HT-29 (cell line): ENCODE data around the gene ADCY6. TPM values are rescaled to one million over a fixed set of nuclear protein-coding genes. Genes with fewer than 3 reads are reported as not detected.

ENCODE experiments used
- DNase-seq: peaks from one replicate; pipeline ENCODE4 v3.0.0-alpha.2; 2015; ENCODE audit warnings: low spot score
- total RNA-seq: library from RNA; depleted of rRNA; stranded (reverse); fragments of >200 nt; shearing (Covaris generic); gene quantifications from 2 replicates; pipeline ENCODE4 v1.2.3, GENCODE V29; 2014; rRNA removed

Gene ADCY6
- total RNA-seq = 46.3 and 47.4 TPM in 2 replicates

DNA sequence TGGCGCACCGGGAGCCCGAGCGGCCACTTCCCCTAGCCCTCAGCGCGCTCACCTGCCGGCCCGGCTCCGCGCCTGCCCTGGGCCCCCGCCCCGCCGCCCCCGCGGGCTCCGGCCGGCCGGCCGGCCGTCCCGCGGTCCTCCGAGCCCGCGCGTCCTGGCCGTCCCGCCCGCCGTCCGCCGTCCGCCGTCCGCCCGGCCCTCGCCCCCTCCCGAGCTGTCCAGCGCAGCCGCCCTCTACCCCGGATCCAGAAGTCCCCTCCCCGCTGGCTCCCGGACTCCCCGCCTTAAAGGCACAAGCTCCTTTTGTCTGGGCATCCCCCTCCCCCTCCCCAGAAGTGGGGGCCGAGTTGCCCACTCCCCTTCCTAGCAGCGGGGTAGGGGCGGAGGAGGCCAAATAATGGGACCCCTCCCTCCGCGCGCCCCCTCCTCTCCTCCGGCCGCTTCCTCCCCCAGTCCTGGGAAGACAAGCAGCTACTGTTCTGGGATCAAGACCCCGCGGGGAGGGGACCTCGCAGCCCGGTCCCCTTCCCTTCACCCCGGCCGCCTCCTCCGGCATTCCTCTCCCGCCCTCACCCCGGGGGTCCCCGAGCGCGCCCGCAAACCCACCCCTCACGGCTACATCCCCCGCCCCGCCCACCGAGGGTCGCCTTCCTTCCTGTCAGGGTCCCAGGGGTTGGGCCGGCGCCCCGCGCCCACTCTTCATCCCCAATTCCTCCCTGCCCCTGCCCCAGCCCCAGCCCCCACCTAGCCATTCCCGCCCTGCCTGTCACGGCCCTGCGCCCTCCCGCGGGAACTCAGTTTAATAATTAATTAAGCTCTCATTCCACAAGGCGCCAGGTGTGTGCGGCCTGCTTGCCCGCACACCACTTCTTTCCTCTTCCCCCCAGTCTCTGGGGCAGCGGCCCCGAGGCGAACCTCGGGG, at the start of gene ADCY6:
Gene ADCY6 (minus strand): TSS at position 236 of the 922 bp plus-strand sequence. CDS start 5,655 bp downstream, outside the sequence.
- DNase-seq = peak; percentile 68

DNA sequence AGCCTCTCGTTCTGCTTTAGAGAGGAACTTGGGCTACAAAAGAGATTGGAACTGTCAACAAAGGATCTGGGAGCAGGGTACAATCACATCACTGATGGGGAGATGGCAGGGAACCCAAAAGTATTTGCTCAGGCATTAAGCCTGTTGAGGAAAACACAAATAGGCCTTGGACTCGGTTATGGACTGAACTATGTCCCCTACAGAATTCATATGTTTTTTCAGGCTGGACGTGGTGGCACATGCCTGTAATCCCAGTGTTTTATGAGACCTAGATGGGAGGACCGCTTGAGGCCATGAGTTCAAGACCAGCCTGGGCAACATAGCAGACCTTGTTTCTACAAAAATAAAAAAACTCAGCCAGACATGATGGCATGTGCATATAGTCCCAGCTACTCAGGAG, 49.2 kb upstream of the ADCY6 start:
- DNase-seq = no peak

GRCh38 chr12:48832321-48833060, 43.6 kb upstream of the ADCY6 start:
- no peak for DNase-seq

DNA sequence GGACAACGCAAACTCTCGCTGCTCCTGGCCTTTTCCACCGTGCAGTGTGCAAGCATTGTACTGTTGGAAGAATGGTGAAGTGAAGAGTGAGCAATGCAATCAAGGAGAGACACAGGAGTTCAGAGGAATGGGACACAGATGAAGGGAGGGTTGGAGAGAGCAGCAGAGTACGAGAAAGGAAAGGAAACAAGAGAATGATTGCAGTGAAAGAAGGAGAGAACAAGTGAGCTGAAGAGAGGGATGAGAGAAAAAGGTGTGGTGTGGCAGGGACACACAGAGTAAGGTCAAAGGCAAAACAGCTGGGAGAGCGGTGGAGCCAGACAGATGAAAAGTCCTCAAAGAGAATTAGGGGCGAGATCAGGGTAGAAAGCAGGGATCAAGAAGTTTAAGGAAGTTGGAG, 42.4 kb upstream of the ADCY6 start:
- DNase-seq = no peak

DNA sequence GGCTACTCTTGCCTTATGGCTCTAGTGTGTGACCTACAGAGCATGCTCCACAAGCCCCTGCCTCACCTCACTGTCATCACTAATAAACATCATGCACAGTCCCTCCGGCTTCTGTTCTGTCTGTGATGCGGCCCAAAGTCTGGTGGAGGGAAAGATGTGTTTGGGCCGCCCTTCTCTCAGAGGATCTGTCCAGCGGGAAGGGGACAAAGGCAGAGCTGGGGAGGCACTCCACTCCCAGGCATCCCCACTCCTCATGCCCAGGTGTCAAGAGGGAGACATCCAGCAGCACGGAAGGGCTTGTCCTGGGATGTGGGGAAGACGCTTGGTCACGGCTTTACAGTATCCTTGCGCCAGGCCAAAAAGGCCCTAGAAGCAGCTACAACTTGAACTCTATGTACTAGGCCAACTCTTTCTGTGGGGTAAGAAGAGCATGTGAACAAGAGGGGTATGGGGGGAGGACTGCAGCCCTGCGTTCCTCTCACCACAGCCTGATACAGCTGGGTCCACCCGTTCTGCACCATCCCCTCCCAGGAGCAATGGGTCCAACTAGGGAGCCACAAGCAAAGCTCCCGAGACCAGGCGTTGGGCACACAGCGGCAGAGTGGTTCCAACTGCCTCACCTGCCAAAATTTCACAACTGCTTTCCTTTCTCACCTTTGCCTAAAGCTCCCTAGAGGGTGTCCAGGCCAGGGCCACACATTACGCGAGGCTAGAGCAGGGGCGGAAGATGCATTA, 40.1 kb upstream of the ADCY6 start:
- DNase-seq = no peak

- no peak for DNase-seq
These were observed 39.4 kb upstream of the ADCY6 start for GRCh38 chr12:48828293-48828692.

DNA sequence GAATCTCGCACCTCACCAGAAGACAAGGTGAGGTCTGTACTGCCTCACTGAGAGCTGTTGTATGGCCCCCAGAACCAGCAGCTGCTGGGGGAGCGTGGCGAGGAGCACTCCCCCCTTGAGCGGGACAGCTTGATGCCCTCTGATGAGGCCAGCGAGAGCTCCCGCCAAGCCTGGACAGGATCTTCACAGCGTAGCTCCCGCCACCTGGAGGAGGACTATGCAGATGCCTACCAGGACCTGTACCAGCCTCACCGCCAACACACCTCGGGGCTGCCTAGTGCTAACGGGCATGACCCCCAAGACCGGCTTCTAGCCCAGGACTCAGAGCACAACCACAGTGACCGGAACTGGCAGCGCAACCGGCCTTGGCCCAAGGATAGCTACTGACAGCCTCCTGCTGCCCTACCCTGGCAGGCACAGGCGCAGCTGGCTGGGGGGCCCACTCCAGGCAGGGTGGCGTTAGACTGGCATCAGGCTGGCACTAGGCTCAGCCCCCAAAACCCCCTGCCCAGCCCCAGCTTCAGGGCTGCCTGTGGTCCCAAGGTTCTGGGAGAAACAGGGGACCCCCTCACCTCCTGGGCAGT, 38.7 kb upstream of the ADCY6 start:
- DNase-seq = no peak

GRCh38 chr12:48827026-48827425, 38.1 kb upstream of the ADCY6 start:
- no peak for DNase-seq

- DNase-seq = peak; percentile 38
These were observed 37.4 kb upstream of the ADCY6 start for GRCh38 chr12:48826209-48826855.

DNA sequence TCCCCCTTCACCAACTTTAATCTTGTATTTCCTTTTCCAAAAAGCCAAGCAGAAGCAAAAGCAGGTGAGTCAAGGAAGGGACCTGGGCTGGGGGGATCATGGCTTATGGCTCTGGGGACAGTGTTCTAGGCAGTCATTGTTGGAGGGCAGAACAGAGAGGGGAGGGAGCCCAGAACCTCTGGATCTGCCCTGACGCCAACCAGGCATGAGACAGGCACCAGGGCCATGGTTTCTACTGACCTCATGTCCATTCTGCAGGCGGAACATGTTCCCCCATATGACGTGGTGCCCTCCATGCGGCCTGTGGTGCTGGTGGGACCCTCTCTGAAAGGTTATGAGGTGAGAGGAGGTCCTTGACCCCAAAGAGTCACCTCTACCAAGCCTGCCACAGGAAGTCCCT, 36.0 kb upstream of the ADCY6 start:
- DNase-seq = no peak

DNA sequence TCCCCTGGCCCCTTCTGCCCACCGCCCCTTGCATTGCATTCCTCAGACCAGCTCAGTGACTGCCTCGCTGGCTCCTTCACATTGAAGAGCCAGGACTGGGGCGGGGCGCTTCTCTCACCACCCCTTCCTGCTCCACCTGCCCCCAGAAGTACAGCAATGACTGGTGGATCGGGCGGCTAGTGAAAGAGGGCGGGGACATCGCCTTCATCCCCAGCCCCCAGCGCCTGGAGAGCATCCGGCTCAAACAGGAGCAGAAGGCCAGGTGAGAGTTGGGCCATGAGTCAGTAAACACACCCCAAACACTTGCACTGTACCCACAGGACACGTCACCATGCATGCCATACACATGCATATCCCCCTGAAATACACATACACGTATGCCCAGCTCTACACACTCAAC, 35.2 kb upstream of the ADCY6 start:
- DNase-seq = peak; percentile 83

- DNase-seq = no peak
These were observed 34.4 kb upstream of the ADCY6 start for GRCh38 chr12:48823281-48823680.

GRCh38 chr12:48822711-48823110, 33.8 kb upstream of the ADCY6 start:
- no peak for DNase-seq

- no peak for DNase-seq
These were observed 33.2 kb upstream of the ADCY6 start for GRCh38 chr12:48822139-48822538.

DNA sequence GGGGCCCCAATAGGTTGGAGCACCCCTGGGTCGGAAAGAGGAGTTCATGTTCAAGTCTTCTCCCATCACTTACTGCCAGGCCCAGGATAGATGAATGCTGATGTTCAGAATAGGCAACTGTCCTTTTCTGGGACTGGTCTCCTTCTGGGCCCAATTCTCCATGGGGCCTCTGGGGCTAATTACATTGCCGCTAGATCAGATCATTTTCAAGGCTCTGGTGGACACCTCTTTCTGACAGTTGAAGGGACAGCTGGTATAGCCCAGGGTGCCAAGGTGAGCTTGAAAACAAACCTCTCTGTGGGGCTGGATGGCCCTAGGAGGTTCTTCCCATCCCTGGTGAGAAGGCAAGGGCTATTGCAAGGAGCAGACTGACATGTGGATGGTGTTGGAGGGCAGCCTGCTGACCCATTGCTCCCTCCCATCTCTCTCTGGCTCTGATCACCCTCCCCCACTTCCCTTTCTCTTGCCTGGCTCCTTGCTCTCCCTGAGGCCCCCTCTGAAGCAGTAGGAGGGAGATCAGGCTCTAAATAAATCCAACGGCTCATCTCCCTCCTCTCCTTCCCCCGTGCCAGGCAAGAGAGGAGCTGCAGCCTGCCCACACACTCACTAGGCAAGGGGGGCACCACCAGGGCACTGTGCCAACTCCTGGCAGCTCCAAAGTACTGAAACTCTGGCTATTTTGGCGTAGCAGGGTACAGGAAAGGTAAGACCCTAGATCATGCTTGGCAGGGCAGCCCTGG, 31.3 kb upstream of the ADCY6 start:
- DNase-seq = no peak

DNA sequence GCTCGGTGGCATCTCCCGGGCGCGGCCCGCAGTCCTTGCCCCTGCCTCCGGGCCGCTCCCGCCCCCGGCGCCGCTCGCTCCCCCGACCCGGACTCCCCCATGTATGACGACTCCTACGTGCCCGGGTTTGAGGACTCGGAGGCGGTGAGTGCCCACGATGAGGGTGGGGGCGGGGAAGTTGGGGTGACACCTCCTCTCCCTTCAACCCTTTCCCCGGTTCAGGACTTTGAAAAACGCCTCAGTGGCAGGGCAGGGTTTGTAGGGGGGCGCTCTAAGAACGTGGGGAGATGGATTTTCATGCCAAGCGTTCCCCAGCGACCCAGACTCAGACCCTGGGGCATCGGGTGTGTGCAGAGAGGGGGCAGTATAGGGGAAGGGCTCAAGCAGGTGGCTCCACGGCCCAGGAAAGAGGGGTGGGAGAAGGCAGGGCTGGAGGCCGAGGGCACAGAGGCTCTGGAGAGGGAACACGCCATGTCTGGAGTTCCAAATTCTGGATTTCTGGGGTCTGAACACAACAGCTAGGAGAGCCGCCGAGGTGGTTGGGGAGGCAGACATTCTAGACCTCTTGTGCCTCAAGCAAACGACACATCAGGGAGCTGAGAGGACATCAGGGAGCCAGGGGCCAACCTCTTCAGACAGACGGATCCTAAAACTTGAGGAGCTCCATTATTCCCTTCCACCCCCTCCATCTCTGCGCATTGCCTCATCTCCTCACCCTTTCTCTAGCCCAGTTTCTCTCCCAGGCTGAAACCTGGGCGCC, 30.1 kb upstream of the ADCY6 start:
- no peak for DNase-seq

DNA sequence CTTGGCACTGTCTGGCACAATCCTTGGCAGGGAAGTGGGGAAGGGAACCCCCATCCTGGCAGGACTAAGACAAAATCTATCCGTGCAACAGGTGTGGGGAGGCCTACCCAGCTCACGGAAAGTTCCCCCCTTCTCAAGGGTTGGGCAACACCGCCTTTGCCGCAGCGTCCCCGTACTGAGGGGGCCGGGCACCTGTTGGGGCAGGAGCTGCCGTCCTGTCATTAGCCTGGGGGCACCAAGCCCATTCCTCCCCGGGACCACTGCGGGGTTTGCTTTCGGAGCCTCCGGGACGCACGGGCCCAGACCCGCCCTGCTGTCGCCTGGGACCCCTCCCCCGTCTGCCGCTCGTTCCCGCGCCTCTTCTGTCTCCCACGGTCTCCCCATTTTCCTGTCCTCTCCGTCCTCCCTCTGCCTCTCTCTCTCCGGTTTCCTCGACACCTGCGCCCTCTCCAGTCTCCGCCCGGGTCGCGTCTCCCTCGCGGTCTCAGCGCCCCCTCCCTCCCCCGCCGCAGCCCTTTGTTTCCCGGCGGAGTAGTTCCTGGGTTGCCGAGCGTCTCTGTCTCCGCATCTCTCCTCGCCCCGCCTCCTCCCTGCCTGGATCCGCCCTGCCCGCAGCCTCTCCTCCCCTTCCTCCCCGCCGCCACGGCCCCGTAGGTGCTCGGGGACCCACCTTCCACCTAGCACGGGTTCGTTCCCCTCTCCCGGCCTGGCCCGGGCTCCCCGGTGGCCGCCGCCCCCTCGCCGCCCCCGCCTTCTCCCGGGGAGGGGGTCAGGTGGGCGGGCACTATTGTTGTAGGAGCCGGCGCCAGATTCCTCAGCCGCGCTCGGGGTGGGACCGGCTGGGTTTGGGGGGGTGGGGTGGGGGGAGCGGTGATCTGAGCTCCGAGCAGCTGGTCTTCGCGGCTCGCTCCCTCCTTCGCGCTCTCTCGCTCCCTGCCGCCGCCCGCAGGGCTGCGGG, 29.3 kb upstream of the ADCY6 start, which contains the start of gene CACNB3:
Gene CACNB3 (plus strand): TSS at position 624 of the 958 bp plus-strand sequence. CDS start 434 bp downstream, outside the sequence.
- DNase-seq = peak; percentile 53

GRCh38 chr12:48816143-48816854, 27.4 kb upstream of the ADCY6 start:
- DNase-seq = peak; percentile 43
